Measurements from ENCODE around the gene BBS9. TPM values are rescaled to one million over a fixed set of nuclear protein-coding genes. Genes with fewer than 3 reads are reported as not detected.

BBS9 gene
- total RNA-seq, 2 donors from 2014 or later, result 14.2 to 23.6 TPM

DNA sequence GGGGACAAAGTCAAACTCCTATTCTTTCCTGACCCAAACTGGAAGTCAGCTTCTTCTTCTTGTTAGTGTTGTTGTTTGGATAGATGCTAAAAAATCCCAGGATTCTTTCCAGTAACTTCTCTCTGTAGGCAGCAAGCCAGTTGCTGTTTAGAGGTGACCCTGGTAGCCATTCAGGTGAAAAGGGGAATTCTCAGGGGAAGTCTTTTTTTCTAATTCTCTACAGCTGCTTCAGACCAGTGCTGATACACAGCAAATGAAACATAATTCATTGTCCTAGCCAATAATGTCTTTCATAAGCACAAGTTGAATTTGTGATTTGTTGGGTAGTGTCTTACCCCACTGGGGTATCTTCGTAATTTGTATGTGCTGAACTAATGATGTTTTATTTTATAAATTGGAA is 357.3 kb downstream of the BBS9 start:
- intact Hi-C loops (cut with DNase I), result no loop called here
- Histone ChIP-seq H3K27ac (no peak overlapping the region), H3K27me3 (no peaks in the 10 kb centered on the region), H3K4me3 (no peak overlapping the region), H3K4me1 (no peaks in the 10 kb centered on the region), H3K36me3 (replicated peaks in 1 of 2; ENCODE audit: insufficient read depth in 1 of 2, low read depth in 2 of 2) (no peaks in the 10 kb centered on the region), H3K9me3 (no peaks in the 10 kb centered on the region)
- DNase-seq, result no peak
- 94 to 97% methylated on average over 1 of the region's 1 CpG for WGBS, 2 donors
- no peak for ATAC-seq
- no peak for TF ChIP-seq POLR2A (IDR thresholded peaks at IDR 0.05)
- TF ChIP-seq, protein P1, sequence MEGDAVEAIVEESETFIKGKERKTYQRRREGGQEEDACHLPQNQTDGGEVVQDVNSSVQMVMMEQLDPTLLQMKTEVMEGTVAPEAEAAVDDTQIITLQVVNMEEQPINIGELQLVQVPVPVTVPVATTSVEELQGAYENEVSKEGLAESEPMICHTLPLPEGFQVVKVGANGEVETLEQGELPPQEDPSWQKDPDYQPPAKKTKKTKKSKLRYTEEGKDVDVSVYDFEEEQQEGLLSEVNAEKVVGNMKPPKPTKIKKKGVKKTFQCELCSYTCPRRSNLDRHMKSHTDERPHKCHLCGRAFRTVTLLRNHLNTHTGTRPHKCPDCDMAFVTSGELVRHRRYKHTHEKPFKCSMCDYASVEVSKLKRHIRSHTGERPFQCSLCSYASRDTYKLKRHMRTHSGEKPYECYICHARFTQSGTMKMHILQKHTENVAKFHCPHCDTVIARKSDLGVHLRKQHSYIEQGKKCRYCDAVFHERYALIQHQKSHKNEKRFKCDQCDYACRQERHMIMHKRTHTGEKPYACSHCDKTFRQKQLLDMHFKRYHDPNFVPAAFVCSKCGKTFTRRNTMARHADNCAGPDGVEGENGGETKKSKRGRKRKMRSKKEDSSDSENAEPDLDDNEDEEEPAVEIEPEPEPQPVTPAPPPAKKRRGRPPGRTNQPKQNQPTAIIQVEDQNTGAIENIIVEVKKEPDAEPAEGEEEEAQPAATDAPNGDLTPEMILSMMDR (IDR thresholded peaks at IDR 0.05), result no peak

DNA sequence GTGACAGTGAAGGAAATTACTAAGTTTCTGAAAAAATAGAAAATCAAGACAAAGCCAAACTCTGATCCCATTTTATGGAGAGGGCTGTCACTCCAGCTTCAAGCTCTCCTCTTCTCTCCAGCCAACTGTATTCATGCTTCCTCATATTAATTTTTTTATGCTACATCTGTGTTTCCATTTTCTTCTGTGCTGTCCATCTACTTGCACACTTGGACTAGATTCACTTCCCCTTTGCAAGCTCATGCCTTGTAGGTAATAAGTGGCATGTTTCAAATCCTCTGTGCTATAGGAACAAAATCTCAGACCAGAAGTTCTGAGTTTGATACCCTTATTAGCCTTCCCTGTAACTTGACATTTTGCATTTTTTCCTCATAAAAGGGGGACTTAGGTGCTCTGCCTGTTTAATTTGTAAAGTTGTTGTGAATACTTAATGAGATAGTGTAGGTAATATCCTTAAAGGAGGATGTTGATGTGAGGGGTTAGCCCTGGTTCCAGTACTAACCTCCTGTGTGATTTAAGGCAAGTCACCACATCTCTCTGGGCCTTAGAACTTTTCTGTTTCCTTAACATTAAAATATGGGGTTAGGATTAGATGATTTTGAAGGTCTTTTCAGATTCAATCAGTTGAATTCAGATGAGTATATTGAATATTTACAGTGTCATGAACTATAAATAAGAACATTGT is 358.8 kb downstream of the BBS9 start:
- no peaks in the 10 kb centered on the region for H3K36me3 ChIP-seq (replicated peaks in 1 of 2; ENCODE audit: insufficient read depth in 1 of 2, low read depth in 2 of 2)
- no peaks in the 10 kb centered on the region for H3K27me3 ChIP-seq
- no peak overlapping the region for H3K27ac ChIP-seq
- no peak for DNase-seq
- ATAC-seq, result no peak
- intact Hi-C loops (cut with DNase I), result no loop called here
- no peaks in the 10 kb centered on the region for H3K9me3 ChIP-seq
- H3K4me1 ChIP-seq, result no peaks in the 10 kb centered on the region
- no peak for TF ChIP-seq POLR2A (IDR thresholded peaks at IDR 0.05)
- TF ChIP-seq, protein P1 (IDR thresholded peaks at IDR 0.05), result no peak
- H3K4me3 ChIP-seq, result no peak overlapping the region

DNA sequence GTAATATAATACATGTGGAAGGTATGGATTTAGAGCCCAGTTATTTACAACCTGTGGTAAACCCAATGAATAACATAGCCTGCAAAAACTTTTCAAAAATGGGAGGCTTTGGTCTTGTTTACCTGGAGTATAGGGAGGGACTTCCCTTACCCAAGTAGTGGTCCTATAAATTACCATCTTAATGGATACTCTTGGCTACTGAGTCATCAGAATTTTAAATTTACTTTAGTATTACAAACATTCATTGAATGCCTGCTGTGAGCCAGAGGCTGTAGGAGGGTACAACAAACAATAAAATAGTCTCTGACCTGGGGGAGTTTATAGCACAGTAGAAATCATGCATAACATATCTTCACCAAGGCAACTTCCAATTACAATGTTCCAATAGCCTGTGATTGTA is 365.1 kb downstream of the BBS9 start:
- H3K4me1 ChIP-seq, result no peaks in the 10 kb centered on the region
- intact Hi-C loops (cut with DNase I), result no loop called here
- H3K27ac ChIP-seq, result no peak overlapping the region
- no peaks in the 10 kb centered on the region for H3K27me3 ChIP-seq
- no peak overlapping the region for H3K4me3 ChIP-seq
- H3K36me3 ChIP-seq (replicated peaks in 1 of 2; ENCODE audit: insufficient read depth in 1 of 2, low read depth in 2 of 2), result no peaks in the 10 kb centered on the region
- no peak for DNase-seq
- no peaks in the 10 kb centered on the region for H3K9me3 ChIP-seq
- TF ChIP-seq, protein P1 (IDR thresholded peaks at IDR 0.05), result no peak
- TF ChIP-seq POLR2A (IDR thresholded peaks at IDR 0.05), result no peak
- ATAC-seq, result no peak

DNA sequence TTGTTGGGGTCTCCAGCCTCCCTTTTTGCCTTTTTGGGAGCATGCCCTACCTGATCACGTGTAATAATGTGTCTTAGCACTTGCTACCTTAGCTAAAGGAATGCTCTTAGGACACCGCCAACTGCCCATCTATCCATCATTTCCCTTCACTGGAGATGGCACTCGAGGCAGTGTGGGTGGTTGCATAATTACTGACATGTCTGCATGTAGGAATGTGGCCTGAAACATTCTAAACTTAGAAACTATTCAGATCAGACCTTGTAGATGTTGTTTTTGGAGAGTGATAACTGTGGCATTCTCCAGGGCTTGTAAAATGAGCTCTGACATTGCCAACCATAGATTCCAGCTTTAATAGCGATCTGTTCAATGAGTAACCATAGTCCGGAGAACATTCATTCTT is 365.8 kb downstream of the BBS9 start:
- 52 to 61% methylated on average over 5 of the region's 5 CpGs for WGBS, 2 donors
- intact Hi-C loops (cut with DNase I), result no loop called here
- H3K27me3 ChIP-seq, result no peaks in the 10 kb centered on the region
- H3K27ac ChIP-seq, result no peak overlapping the region
- ATAC-seq (no peak), DNase-seq (no peak)
- TF ChIP-seq POLR2A (IDR thresholded peaks at IDR 0.05), result no peak
- TF ChIP-seq, protein P1 (IDR thresholded peaks at IDR 0.05), result no peak
- H3K4me3 ChIP-seq, result no peak overlapping the region
- no peaks in the 10 kb centered on the region for H3K36me3 ChIP-seq (replicated peaks in 1 of 2; ENCODE audit: insufficient read depth in 1 of 2, low read depth in 2 of 2)
- no peaks in the 10 kb centered on the region for H3K4me1 ChIP-seq
- no peaks in the 10 kb centered on the region for H3K9me3 ChIP-seq

DNA sequence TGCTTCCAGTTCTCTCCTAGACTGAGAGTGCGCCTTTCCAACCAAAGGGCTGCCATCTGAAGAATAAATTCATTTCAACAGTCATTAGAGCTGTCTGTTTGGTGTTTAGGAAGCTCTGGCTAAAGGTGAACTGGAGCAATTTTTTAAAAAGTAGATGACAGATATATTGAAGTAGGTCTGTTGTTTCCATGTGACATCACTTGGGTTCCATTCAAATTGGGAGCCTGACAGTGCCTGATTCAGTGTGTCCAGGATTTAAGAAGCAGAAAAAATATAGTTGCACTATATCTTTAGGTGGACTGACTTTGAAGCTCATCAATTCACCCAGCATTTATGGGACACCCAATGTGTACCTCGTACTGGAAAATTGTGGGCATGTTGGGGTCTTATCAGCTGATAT is 367.7 kb downstream of the BBS9 start:
- no peaks in the 10 kb centered on the region for H3K9me3 ChIP-seq
- no peaks in the 10 kb centered on the region for H3K4me1 ChIP-seq
- intact Hi-C loops (cut with DNase I), result no loop called here
- H3K4me3 ChIP-seq, result no peak overlapping the region
- H3K36me3 ChIP-seq (replicated peaks in 1 of 2; ENCODE audit: insufficient read depth in 1 of 2, low read depth in 2 of 2), result no peaks in the 10 kb centered on the region
- 91 to 92% methylated on average over 2 of the region's 2 CpGs for WGBS, 2 donors
- H3K27me3 ChIP-seq, result no peaks in the 10 kb centered on the region
- DNase-seq, result no peak
- ATAC-seq, result no peak
- TF ChIP-seq, protein P1 (IDR thresholded peaks at IDR 0.05), result no peak
- TF ChIP-seq POLR2A (IDR thresholded peaks at IDR 0.05), result no peak
- no peak overlapping the region for H3K27ac ChIP-seq
